ENCODE measurements around the gene PAX8. TPM values are rescaled to one million over a fixed set of nuclear protein-coding genes. Genes with fewer than 3 reads are reported as not detected.

PAX8 gene
- total and polyA plus RNA-seq, 2 of the 13 experiments (the other 11 are each of a cell fraction or from before 2014, with no cell fraction given): 1.5 to 8.8 TPM

GRCh38 chr2:113278073-113278741 lies 514 bp downstream of the PAX8 start (continued):
- TF ChIP-seq SMAD1 (CRISPR knock-in tag; IDR thresholded peaks at IDR 0.05; ENCODE audit: borderline replicate concordance, low read depth) (no peak), ZSCAN20 (CRISPR knock-in tag; IDR thresholded peaks at IDR 0.05; ENCODE audit: borderline replicate concordance) (no peak), KAT7 (CRISPR knock-in tag; IDR thresholded peaks at IDR 0.05; ENCODE audit: borderline replicate concordance) (no peak), ZNF414 (CRISPR knock-in tag; IDR thresholded peaks at IDR 0.05) (no peak), ZNF674 (CRISPR knock-in tag; IDR thresholded peaks at IDR 0.05; ENCODE audit: low read depth) (no peak)

GRCh38 chr2:113277474-113278072 lies 1.1 kb downstream of the PAX8 start:
- no peaks in the 10 kb centered on the region for H3K79me2 ChIP-seq (ENCODE audit: insufficient read depth, low read length)
- ATAC-seq (no peak), FAIRE-seq (no peak), DNase-seq (ENCODE audit: low spot score) (no peak)
- intact Hi-C loops (cut with micrococcal nuclease; ENCODE audit: unreplicated experiment): no loop called here
- H4K20me1 ChIP-seq (ENCODE audit: insufficient read depth, low read length): no peaks in the 10 kb centered on the region
- no peak overlapping the region for H3K4me3 ChIP-seq (replicated peaks in 1 of 3; ENCODE audit: insufficient read depth in 1 of 3, low read depth in 2 of 3, low read length in 3 of 3)
- H3K27me3 ChIP-seq (ENCODE audit: control insufficient read depth in 1 of 2, insufficient read depth in 2 of 2, low read length in 2 of 2): no peaks in the 10 kb centered on the region
- POLR2A ChIA-PET: no interaction called here
- H3K4me2 ChIP-seq (ENCODE audit: low read depth, low read length): no peak overlapping the region
- 90% methylated on average over 56 of the region's 56 CpGs for WGBS (ENCODE audit: low lambda C conversion rate)
- H3K4me1 ChIP-seq (ENCODE audit: insufficient read depth, low read length): peaks cover 42% of the 10 kb centered on the region
- no peaks in the 10 kb centered on the region for H3K36me3 ChIP-seq (replicated peaks in 1 of 2; ENCODE audit: control insufficient read depth in 1 of 2, insufficient read depth in 2 of 2, low read length in 2 of 2)
- no peak overlapping the region for H3K9ac ChIP-seq (ENCODE audit: insufficient read depth, low read depth, low read length)
- no TSS peak for BruUV-seq (replicated peaks)
- no peak overlapping the region for H3K27ac ChIP-seq (ENCODE audit: extremely low read length, insufficient read depth, low read length)
- in situ Hi-C loops (cut with HindIII; ENCODE audit: extremely low pct_ligation_motif_present, low pct_unique_long_range_greater_than_20kb): no loop called here
- H2AFZ ChIP-seq (ENCODE audit: low read length): no peak overlapping the region
- CTCF ChIA-PET (ENCODE audit: low intra/inter-chr PET ratio, low total read pairs): no interaction called here
- H3K9me3 ChIP-seq (ENCODE audit: low read length): no peaks in the 10 kb centered on the region
- no peak for TF ChIP-seq CENPBD1 (CRISPR knock-in tag; IDR thresholded peaks at IDR 0.05; ENCODE audit: borderline replicate concordance, low read depth)
- TF ChIP-seq, protein P1, sequence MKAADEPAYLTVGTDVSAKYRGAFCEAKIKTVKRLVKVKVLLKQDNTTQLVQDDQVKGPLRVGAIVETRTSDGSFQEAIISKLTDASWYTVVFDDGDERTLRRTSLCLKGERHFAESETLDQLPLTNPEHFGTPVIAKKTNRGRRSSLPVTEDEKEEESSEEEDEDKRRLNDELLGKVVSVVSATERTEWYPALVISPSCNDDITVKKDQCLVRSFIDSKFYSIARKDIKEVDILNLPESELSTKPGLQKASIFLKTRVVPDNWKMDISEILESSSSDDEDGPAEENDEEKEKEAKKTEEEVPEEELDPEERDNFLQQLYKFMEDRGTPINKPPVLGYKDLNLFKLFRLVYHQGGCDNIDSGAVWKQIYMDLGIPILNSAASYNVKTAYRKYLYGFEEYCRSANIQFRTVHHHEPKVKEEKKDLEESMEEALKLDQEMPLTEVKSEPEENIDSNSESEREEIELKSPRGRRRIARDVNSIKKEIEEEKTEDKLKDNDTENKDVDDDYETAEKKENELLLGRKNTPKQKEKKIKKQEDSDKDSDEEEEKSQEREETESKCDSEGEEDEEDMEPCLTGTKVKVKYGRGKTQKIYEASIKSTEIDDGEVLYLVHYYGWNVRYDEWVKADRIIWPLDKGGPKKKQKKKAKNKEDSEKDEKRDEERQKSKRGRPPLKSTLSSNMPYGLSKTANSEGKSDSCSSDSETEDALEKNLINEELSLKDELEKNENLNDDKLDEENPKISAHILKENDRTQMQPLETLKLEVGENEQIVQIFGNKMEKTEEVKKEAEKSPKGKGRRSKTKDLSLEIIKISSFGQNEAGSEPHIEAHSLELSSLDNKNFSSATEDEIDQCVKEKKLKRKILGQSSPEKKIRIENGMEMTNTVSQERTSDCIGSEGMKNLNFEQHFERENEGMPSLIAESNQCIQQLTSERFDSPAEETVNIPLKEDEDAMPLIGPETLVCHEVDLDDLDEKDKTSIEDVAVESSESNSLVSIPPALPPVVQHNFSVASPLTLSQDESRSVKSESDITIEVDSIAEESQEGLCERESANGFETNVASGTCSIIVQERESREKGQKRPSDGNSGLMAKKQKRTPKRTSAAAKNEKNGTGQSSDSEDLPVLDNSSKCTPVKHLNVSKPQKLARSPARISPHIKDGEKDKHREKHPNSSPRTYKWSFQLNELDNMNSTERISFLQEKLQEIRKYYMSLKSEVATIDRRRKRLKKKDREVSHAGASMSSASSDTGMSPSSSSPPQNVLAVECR (CRISPR knock-in tag; IDR thresholded peaks at IDR 0.05; ENCODE audit: borderline replicate concordance): no peak
- no peak for TF ChIP-seq REL (CRISPR knock-in tag; conservative IDR thresholded peaks at IDR 0.05)
- TF ChIP-seq ZNF781 (CRISPR knock-in tag; IDR thresholded peaks at IDR 0.05; ENCODE audit: borderline replicate concordance, not compliant biosample characterization): no peak
- TF ChIP-seq AKAP8 (CRISPR knock-in tag; IDR thresholded peaks at IDR 0.05): no peak
- no peak for TF ChIP-seq KDM5A (IDR thresholded peaks at IDR 0.05; ENCODE audit: borderline replicate concordance, low read length)
- no peak for TF ChIP-seq PRDM4 (CRISPR knock-in tag; IDR thresholded peaks at IDR 0.05; ENCODE audit: borderline replicate concordance)
- no peak for TF ChIP-seq GATA4 (IDR thresholded peaks at IDR 0.05; ENCODE audit: borderline replicate concordance, low read depth)
- TF ChIP-seq ZFP1 (CRISPR knock-in tag; IDR thresholded peaks at IDR 0.05): no peak
